ENCODE data around the gene MYO5A.
A peak's percentile ranks its signal among the peaks of the same experiment; 100 is the strongest.
"Not testable (repeated sequence)": the region's sequence is repeated elsewhere in the genome, so short reads cannot be mapped to it uniquely, and the experiment has no call there.

Gene MYO5A

DNA sequence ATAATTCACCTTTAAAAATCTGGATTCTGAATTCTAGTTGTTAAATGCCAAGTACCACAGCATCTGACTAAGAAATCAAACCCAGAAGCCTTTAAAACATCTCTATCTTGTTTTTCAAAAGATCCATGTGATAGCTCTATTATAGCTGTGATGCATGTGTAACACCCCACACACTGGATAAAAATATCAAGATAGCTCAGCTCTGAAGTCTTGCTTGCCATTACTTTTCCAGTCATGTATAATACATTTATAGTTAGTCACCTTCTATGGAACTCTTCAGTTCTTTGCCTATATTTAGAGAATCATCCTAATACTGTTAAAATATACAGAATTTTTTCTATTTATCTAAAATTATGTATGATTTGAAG is 28.6 kb upstream of the MYO5A start:
- H3K9ac ChIP-seq (ENCODE audit: low read depth, low read length), result no peak overlapping the region
- H3K36me3 ChIP-seq (ENCODE audit: insufficient read depth, low read length), result peaks cover 2% of the 10 kb centered on the region; the same call in 1 of the 2 replicates
- no peaks in the 10 kb centered on the region; the same call in 1 of the 2 replicates for H3K4me1 ChIP-seq (ENCODE audit: insufficient read depth, low read length)

DNA sequence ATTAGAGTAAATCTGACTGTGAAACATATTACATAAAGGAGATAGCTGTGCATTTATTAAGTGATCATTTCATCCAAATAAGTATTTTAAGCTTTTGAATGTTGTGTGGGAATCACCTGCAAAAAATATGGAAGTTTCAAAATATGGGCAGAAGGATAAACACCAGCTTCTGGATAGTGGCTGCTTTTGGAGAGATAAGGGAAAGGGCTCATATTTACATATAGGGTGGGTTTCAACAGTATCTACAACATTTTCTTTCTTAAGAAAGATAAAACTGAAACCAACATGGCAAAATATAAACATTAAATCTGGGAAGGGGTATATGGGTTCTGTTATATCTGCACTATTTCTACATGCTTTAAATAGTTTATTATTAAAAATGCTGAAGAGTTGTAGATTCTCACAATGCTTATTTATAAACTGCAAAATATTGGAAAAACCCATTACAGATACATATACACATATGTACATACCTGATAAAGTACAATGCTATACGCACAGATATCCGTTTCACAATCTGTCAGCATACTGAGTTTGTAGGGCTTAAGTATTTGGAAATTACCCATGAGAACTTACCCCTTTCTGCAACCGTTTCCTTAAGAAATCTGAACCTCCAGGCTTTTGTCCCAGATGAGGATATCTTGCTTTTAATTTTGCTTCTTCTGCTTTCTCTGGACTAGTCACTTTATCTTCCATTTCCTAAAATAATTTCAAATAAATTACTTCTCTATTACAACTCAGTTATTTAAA is 28.0 kb upstream of the MYO5A start:
- peaks cover 6% of the 10 kb centered on the region; the same call in 1 of the 2 replicates for H3K36me3 ChIP-seq (ENCODE audit: insufficient read depth, low read length)
- 0 out of 2 replicates have a peak, but pooled peaks cover 3% of the 10 kb centered on the region for H3K9me3 ChIP-seq (ENCODE audit: control insufficient read depth, insufficient read depth, low read length)
- H3K9ac ChIP-seq (ENCODE audit: low read depth, low read length), result no peak overlapping the region
- H3K4me1 ChIP-seq (ENCODE audit: insufficient read depth, low read length), result no peaks in the 10 kb centered on the region; the same call in 1 of the 2 replicates

More for the DNA sequence above, 28.6 kb upstream of the MYO5A start:
- 0 out of 2 replicates have a peak, but pooled peaks cover 3% of the 10 kb centered on the region for H3K9me3 ChIP-seq (ENCODE audit: control insufficient read depth, insufficient read depth, low read length)

DNA sequence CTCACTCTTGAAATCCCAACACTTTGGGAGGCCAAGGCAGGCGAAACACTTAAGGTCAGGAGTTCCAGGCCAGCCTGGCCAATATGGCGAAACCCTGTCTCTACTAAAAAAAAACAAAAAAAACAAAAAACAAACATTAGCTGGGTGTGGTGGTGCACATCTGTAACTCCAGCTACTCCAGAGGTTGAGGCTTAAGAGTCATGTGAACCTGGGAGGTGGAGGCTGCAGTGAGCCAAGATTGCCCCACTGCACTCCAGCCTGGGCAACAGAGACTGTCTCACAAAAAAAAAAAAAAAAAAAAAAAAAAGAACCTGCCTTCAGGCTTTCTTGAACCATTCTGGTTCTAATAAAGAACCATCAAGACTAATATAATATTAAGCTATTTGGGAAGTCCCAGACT is 23.6 kb upstream of the MYO5A start:
- Histone ChIP-seq H3K36me3 (ENCODE audit: insufficient read depth, low read length) (peaks cover 14% of the 10 kb centered on the region), H3K4me1 (ENCODE audit: insufficient read depth, low read length) (no peaks in the 10 kb centered on the region), H3K9me3 (ENCODE audit: control insufficient read depth, insufficient read depth, low read length) (no peaks in the 10 kb centered on the region), H3K9ac (ENCODE audit: low read depth, low read length) (no peak overlapping the region)

DNA sequence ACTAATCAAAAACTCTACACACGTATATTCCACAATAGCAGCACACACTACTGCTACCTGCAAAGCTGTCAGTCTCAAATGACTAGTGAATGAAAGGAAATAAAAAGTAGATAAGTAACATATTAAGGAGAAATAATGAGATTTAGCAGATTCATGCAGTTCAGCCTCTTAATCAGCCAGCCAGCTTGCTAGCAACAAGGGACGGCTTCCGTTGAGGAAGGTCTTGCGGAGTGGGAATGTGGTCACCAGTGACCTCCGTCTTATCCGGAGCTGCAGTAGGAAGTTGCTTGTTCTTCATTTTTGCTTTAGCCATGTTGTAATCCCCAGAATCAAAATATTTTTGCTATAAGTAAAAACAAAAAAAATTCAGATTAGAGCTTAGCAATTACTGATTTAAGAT is 23.1 kb upstream of the MYO5A start:
- H3K9me3 ChIP-seq (ENCODE audit: control insufficient read depth, insufficient read depth, low read length), result no peaks in the 10 kb centered on the region
- H3K4me1 ChIP-seq (ENCODE audit: insufficient read depth, low read length), result no peaks in the 10 kb centered on the region
- H3K36me3 ChIP-seq (ENCODE audit: insufficient read depth, low read length), result peaks cover 14% of the 10 kb centered on the region
- H3K9ac ChIP-seq (ENCODE audit: low read depth, low read length), result no peak overlapping the region

- not testable (repeated sequence) for H3K9me3 ChIP-seq (ENCODE audit: control insufficient read depth, insufficient read depth, low read length); H3K4me1 ChIP-seq (ENCODE audit: insufficient read depth, low read length); H3K9ac ChIP-seq (ENCODE audit: low read depth, low read length)
- H3K36me3 ChIP-seq (ENCODE audit: insufficient read depth, low read length), result peaks cover 20% of the 10 kb centered on the region
Observed at GRCh38 chr15:52551186-52551585, 22.5 kb upstream of the MYO5A start.

GRCh38 chr15:52546031-52546751 is 17.5 kb upstream of the MYO5A start:
- no peaks in the 10 kb centered on the region for H3K4me1 ChIP-seq (ENCODE audit: insufficient read depth, low read length)
- no peak overlapping the region for H3K9ac ChIP-seq (ENCODE audit: low read depth, low read length)
- H3K9me3 ChIP-seq (ENCODE audit: control insufficient read depth, insufficient read depth, low read length), result no peaks in the 10 kb centered on the region; the same call in 1 of the 2 replicates
- H3K36me3 ChIP-seq (ENCODE audit: insufficient read depth, low read length), result peaks cover 15% of the 10 kb centered on the region

- no peak overlapping the region for H3K9ac ChIP-seq (ENCODE audit: low read depth, low read length)
- H3K4me1 ChIP-seq (ENCODE audit: insufficient read depth, low read length), result no peaks in the 10 kb centered on the region
- H3K36me3 ChIP-seq (ENCODE audit: insufficient read depth, low read length), result no peaks in the 10 kb centered on the region
- H3K9me3 ChIP-seq (ENCODE audit: control insufficient read depth, insufficient read depth, low read length), result peaks cover 4% of the 10 kb centered on the region; the same call in 1 of the 2 replicates
Observed at GRCh38 chr15:52540374-52541012, 11.8 kb upstream of the MYO5A start.

DNA sequence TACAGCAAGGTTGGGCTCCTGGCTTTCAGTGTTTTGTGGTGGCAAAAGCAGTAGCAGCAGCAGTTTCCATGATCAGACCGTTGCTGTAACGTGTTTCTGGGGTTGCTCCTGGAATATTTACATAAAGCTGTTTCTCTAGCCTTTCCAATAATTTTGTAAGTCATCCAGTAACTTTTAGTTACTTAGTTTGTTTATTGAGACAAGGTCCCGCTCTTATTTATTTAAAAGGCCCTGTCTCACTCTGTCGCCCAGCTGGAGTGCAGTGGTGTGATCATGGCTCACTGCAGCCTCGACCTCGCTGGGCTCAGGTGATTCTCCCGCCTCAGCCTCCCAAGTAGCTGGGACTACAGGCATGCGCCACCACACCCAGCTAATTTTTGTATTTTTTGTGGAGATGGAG is 8.8 kb upstream of the MYO5A start:
- Histone ChIP-seq H3K36me3 (ENCODE audit: insufficient read depth, low read length) (no peaks in the 10 kb centered on the region), H3K4me1 (ENCODE audit: insufficient read depth, low read length) (no peaks in the 10 kb centered on the region), H3K9me3 (ENCODE audit: control insufficient read depth, insufficient read depth, low read length) (peaks cover 4% of the 10 kb centered on the region; the same call in 1 of the 2 replicates), H3K9ac (ENCODE audit: low read depth, low read length) (no peak overlapping the region)

DNA sequence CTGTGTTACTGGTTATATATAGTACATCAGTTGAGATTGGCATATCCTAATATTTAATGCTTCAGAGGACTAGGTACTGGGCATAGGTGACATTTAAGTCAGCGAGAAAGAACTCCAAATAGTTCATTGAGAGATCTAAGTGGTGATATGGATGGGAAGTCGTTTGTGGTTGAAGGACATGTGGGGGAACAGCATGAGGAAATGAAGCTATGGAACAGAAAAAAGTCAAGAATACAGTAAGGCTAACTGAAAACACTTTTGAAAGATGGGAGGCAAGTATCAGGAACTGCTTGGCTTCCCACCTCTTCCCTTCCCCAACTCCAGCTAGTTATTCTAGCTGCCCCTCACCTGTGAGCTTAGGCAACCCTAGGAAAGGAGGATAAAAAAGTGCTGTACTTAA is 3.7 kb upstream of the MYO5A start:
- no peaks in the 10 kb centered on the region for H3K9me3 ChIP-seq (ENCODE audit: control insufficient read depth, insufficient read depth, low read length)
- H3K36me3 ChIP-seq (ENCODE audit: insufficient read depth, low read length), result no peaks in the 10 kb centered on the region
- no peaks in the 10 kb centered on the region; the same call in 1 of the 2 replicates for H3K4me1 ChIP-seq (ENCODE audit: insufficient read depth, low read length)
- no peak overlapping the region for H3K9ac ChIP-seq (ENCODE audit: low read depth, low read length)

- Histone ChIP-seq H3K36me3 (ENCODE audit: insufficient read depth, low read length) (no peaks in the 10 kb centered on the region), H3K9ac (ENCODE audit: low read depth, low read length) (peak overlapping the region; percentile 68), H3K4me1 (ENCODE audit: insufficient read depth, low read length) (no peaks in the 10 kb centered on the region; the same call in 1 of the 2 replicates)
Observed at GRCh38 chr15:52529940-52530339, 1.3 kb upstream of the MYO5A start.

DNA sequence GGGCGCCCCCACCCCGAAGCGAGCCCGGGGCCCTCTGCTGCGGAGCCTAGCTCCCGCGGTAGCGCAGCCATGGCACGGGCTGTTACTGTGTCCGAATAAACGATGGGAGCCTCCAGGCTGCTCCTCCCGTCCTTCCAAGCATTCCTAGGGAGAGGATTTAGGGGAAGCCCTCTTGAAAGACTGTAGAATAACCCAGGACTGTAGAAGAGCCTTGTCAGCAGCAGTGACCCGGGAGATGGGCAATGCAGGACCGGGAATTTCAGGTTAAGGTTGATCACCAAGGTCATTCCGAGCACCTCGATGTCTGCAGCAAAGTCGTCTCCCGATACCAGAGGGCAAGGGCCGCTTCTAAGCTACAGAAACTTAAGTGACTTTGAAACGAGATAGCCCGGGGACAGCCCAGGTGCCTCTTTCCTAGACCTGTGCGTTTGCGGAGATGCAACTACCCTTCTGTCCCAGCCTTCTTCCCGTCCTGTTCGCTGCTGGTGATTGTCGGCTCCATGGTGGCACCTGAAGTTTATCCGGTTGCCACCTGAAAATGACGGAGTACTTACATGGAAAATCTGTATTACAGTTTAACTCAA is 753 bp upstream of the MYO5A start:
- H3K9ac ChIP-seq (ENCODE audit: low read depth, low read length), result peak overlapping the region; percentile 68
- no peaks in the 10 kb centered on the region for H3K36me3 ChIP-seq (ENCODE audit: insufficient read depth, low read length)
- H3K4me1 ChIP-seq (ENCODE audit: insufficient read depth, low read length), result no peaks in the 10 kb centered on the region; the same call in 1 of the 2 replicates
- H3K9me3 ChIP-seq (ENCODE audit: control insufficient read depth, insufficient read depth, low read length), result no peaks in the 10 kb centered on the region

More at GRCh38 chr15:52529940-52530339, 1.3 kb upstream of the MYO5A start:
- no peaks in the 10 kb centered on the region for H3K9me3 ChIP-seq (ENCODE audit: control insufficient read depth, insufficient read depth, low read length)

DNA sequence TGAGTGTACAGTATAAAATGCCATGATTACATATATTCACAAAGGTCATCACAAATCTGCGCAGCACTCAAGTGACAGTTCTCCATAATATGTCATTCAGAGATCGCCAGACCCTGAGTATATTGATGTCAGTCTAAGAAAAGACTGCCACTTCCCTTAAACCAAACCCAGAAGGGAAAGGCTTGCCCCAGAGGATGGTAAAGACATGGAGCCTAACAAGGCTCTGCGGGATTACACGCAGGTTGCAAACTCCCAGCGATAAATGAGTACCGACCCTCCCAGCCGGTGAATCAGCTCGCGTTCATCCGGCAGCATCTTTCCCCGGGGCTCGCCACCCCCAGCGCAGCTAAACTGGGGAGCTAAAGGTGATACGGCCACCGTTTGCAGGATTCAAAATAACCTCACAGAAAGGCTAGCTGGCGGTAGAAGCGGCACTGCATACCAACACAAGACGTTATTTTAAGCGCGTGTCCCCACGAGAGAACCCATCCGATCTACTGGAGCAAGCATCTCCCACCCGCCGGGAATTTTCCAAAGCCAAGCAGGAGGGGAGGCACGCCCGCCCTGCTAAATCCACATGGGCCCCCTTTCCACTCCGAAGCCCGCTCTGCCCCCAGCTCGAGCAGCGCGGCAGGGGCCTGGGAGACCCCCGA is 643 bp downstream of the MYO5A start:
- Histone ChIP-seq H3K9me3 (ENCODE audit: control insufficient read depth, insufficient read depth, low read length) (no peaks in the 10 kb centered on the region), H3K36me3 (ENCODE audit: insufficient read depth, low read length) (no peaks in the 10 kb centered on the region), H3K9ac (ENCODE audit: low read depth, low read length) (peak overlapping the region; percentile 78), H3K4me1 (ENCODE audit: insufficient read depth, low read length) (peaks cover 7% of the 10 kb centered on the region)

GRCh38 chr15:52527196-52527910 is 1.3 kb downstream of the MYO5A start:
- H3K9ac ChIP-seq (ENCODE audit: low read depth, low read length), result peak overlapping the region; percentile 78; the same call in 1 of the 2 replicates
- no peaks in the 10 kb centered on the region for H3K36me3 ChIP-seq (ENCODE audit: insufficient read depth, low read length)
- no peaks in the 10 kb centered on the region for H3K9me3 ChIP-seq (ENCODE audit: control insufficient read depth, insufficient read depth, low read length)
- peaks cover 13% of the 10 kb centered on the region for H3K4me1 ChIP-seq (ENCODE audit: insufficient read depth, low read length)

All from ES-I3 (cell line).